OCI-LY7 (cell line): ENCODE results near the gene MARCHF6. TPM values are rescaled to one million over a fixed set of nuclear protein-coding genes. Genes with fewer than 3 reads are reported as not detected.

Experiments
- BruUV-seq: library from RNA; stranded (reverse); fragments of 400-500 nt; replicated peaks from 2 replicates; lab custom pipeline; 2021; lab: Mats Ljungman, UMichigan
- CTCF ChIA-PET: fragments of 300-600 bp; sonication (Branson Sonifier 250); formaldehyde crosslinking; loops from one replicate; lab custom pipeline; 2022; ENCODE audit warnings: antibody characterized with exemption; ENCODE audit not compliant: unreplicated experiment; lab: Charles Lee
- POLR2A ChIA-PET: fragments of 300-600 bp; sonication (Branson Sonifier 250); formaldehyde crosslinking; loops from one replicate; lab custom pipeline; 2022; ENCODE audit warnings: antibody characterized with exemption; lab: Charles Lee
- DNase-seq: peaks from one replicate; pipeline ENCODE4 v3.0.0-alpha.2; 2015; ENCODE audit warnings: low spot score
- H2AFZ ChIP-seq: fragments of 200-600 bp; sonication (generic), shearing (Covaris generic); 2 replicates; pipeline ENCODE4 v1.6.1; 2014; ENCODE audit warnings: mild to moderate bottlenecking, antibody characterized with exemption, low read length, moderate library complexity
- H3K27ac ChIP-seq: fragments of 200-600 bp; sonication (generic); 2 replicates; pipeline ENCODE4 v1.5.1; 2014; ENCODE audit warnings: mixed run types, low read depth, mild to moderate bottlenecking, moderate library complexity, low read length, inconsistent platforms; ENCODE audit not compliant: poor library complexity, severe bottlenecking
- H3K36me3 ChIP-seq: fragments of 200-600 bp; sonication (generic); 2 replicates; pipeline ENCODE4 v1.6.1; 2014; ENCODE audit warnings: mild to moderate bottlenecking, antibody characterized with exemption, low read length, moderate library complexity, mixed read lengths; ENCODE audit not compliant: insufficient read depth
- H3K4me1 ChIP-seq: fragments of 200-600 bp; sonication (generic); 2 replicates; pipeline ENCODE4 v1.5.1; 2014; ENCODE audit warnings: mild to moderate bottlenecking, low read length; ENCODE audit not compliant: insufficient read depth, poor library complexity, severe bottlenecking
- H3K4me2 ChIP-seq: fragments of 200-600 bp; sonication (generic); 2 replicates; pipeline ENCODE4 v1.6.1; 2014; ENCODE audit warnings: mild to moderate bottlenecking, low read length
- H3K4me3 ChIP-seq: fragments of 200-600 bp; sonication (generic); 2 replicates; pipeline ENCODE4 v1.5.1; 2014; ENCODE audit warnings: mild to moderate bottlenecking, low read depth, low read length; ENCODE audit not compliant: poor library complexity, severe bottlenecking
- H3K79me2 ChIP-seq: fragments of 200-600 bp; sonication (generic); 2 replicates; pipeline ENCODE4 v1.6.1; 2016; ENCODE audit warnings: low read depth, mild to moderate bottlenecking, low read length, moderate library complexity, mixed read lengths; ENCODE audit not compliant: insufficient read depth
- H3K9me2 ChIP-seq: fragments of 200-600 bp; sonication (generic); 2 replicates; pipeline ENCODE4 v1.6.1; 2016; ENCODE audit warnings: mild to moderate bottlenecking, low read length, mixed read lengths; ENCODE audit not compliant: insufficient read depth
- H3K9me3 ChIP-seq: fragments of 200-600 bp; sonication (generic); 2 replicates; pipeline ENCODE4 v1.6.1; 2014; ENCODE audit warnings: mild to moderate bottlenecking, mixed run types, low read length, mixed read lengths
- H4K20me1 ChIP-seq: fragments of 200-600 bp; sonication (generic); 2 replicates; pipeline ENCODE4 v1.6.1; 2014; ENCODE audit warnings: mild to moderate bottlenecking, antibody characterized with exemption, low read length, moderate library complexity, mixed read lengths; ENCODE audit not compliant: insufficient read depth
- CTCF ChIP-seq: fragments of 200-600 bp; sonication (generic); conservative IDR thresholded peaks from 2 replicates; pipeline ENCODE4 v1.5.1; 2014; ENCODE audit warnings: mild to moderate bottlenecking, antibody characterized with exemption, low read length, moderate library complexity, mixed read lengths
- EZH2phosphoT487 ChIP-seq: fragments of 200-600 bp; sonication (generic); IDR thresholded peaks from 2 replicates; pipeline ENCODE4 v1.6.1; 2018; ENCODE audit warnings: low read depth, borderline replicate concordance, mild to moderate bottlenecking, mixed run types, antibody characterized with exemption, low read length, moderate library complexity, mixed read lengths
- intact Hi-C: fragments of 100-400 bp; cut with micrococcal nuclease; formaldehyde crosslinking; loops from one replicate; pipeline ENCODE4 v1.10.0; 2022; ENCODE audit not compliant: unreplicated experiment
- total RNA-seq, 2 experiments: library from RNA; depleted of rRNA in 1 of 2; stranded (reverse); fragments of >200 nt in 1 of 2; shearing (Covaris generic) in 1 of 2; gene quantifications; 2 replicates each; pipeline ENCODE4 v1.2.3, GENCODE V29; 2014 to 2022

The MARCHF6 gene
- total RNA-seq, 2 experiments from 2014 or later: 113 to 118 TPM

- no peak overlapping the region for H3K4me3 ChIP-seq
- no peak overlapping the region for H2AFZ ChIP-seq
- no peaks in the 10 kb centered on the region for H3K4me1 ChIP-seq
- no peaks in the 10 kb centered on the region for H3K9me2 ChIP-seq
- DNase-seq: no peak
- POLR2A ChIA-PET: interaction anchor here (1.2 kb wide), 1 partner anchor 12 kb away, joined by 3 read pairs; no protein-coding TSS in a partner anchor
- no peaks in the 10 kb centered on the region for H3K36me3 ChIP-seq
- no peak overlapping the region for H3K27ac ChIP-seq
- CTCF ChIA-PET: no interaction called here
- no peak overlapping the region for H3K4me2 ChIP-seq
- H3K9me3 ChIP-seq: no peaks in the 10 kb centered on the region
- no TSS peak for BruUV-seq
- H4K20me1 ChIP-seq: no peaks in the 10 kb centered on the region
- TF ChIP-seq CTCF (no peak), EZH2phosphoT487 (no peak)
- intact Hi-C loops: no loop called here
- H3K79me2 ChIP-seq: no peaks in the 10 kb centered on the region
Measured at GRCh38 chr5:10317825-10318682, 35.4 kb upstream of the MARCHF6 start.

GRCh38 chr5:10319202-10319851, 34.2 kb upstream of the MARCHF6 start:
- H3K36me3 ChIP-seq: no peaks in the 10 kb centered on the region
- H3K4me3 ChIP-seq: no peak overlapping the region
- no peaks in the 10 kb centered on the region for H3K79me2 ChIP-seq
- H4K20me1 ChIP-seq: no peaks in the 10 kb centered on the region
- H3K9me3 ChIP-seq: no peaks in the 10 kb centered on the region
- CTCF ChIA-PET: no interaction called here
- no TSS peak for BruUV-seq
- H3K27ac ChIP-seq: no peak overlapping the region
- H3K4me1 ChIP-seq: no peaks in the 10 kb centered on the region
- no peak overlapping the region for H3K4me2 ChIP-seq
- intact Hi-C loops: no loop called here
- POLR2A ChIA-PET: no interaction called here
- DNase-seq: no peak
- TF ChIP-seq EZH2phosphoT487: no peak
- no peak for TF ChIP-seq CTCF
- no peak overlapping the region for H2AFZ ChIP-seq
- no peaks in the 10 kb centered on the region for H3K9me2 ChIP-seq
